Activated B cell treated with CpG ODN at 0.5 μM for 24 hours (primary cell): Measurements from ENCODE around the gene ESPNL. TPM values are rescaled to one million over a fixed set of nuclear protein-coding genes. Genes with fewer than 3 reads are reported as not detected.

Experiments used
- ATAC-seq: fragments of 200-7000 bp; cut with Tn5 transposase; one replicate; pipeline ENCODE4 v1.10.0; 2021; ENCODE audit warnings: low read depth, mild to moderate bottlenecking, moderate library complexity
- CTCF ChIA-PET: fragments of 350-600 bp; sonication (Branson Sonifier 250); formaldehyde crosslinking; loops from one replicate; lab custom pipeline; 2021; ENCODE audit warnings: antibody characterized with exemption; lab: Charles Lee
- POLR2A ChIA-PET: fragments of 350-600 bp; sonication (Branson Sonifier 250); formaldehyde crosslinking; loops from one replicate; lab custom pipeline; 2021; ENCODE audit warnings: antibody characterized with exemption; lab: Charles Lee
- DNase-seq: peaks from one replicate; pipeline ENCODE4 v3.0.0; 2022
- H3K27ac Mint-ChIP-seq: one replicate; pipeline ENCODE4 v1.8.0; 2020; ENCODE audit warnings: mixed read lengths
- H3K27me3 Mint-ChIP-seq: one replicate; pipeline ENCODE4 v1.8.0; 2021; ENCODE audit warnings: mixed read lengths
- H3K36me3 Mint-ChIP-seq: one replicate; pipeline ENCODE4 v1.8.0; 2021; ENCODE audit warnings: low read depth, mixed read lengths
- H3K4me1 Mint-ChIP-seq: one replicate; pipeline ENCODE4 v1.8.0; 2021; ENCODE audit warnings: mixed read lengths
- H3K4me3 Mint-ChIP-seq: one replicate; pipeline ENCODE4 v1.8.0; 2020; ENCODE audit warnings: mild to moderate bottlenecking, mixed read lengths
- H3K9me3 Mint-ChIP-seq: one replicate; pipeline ENCODE4 v1.8.0; 2020; ENCODE audit warnings: mixed read lengths
- intact Hi-C: fragments of 100-400 bp; cut with micrococcal nuclease; formaldehyde crosslinking; loops from one replicate; pipeline ENCODE4 v1.15.1; 2024
- total RNA-seq: library from RNA; stranded (reverse); gene quantifications from 2 replicates; pipeline ENCODE4 v1.2.3, GENCODE V29; 2022
- TF ChIP-seq, protein P1 (sequence below): fragments of 200-600 bp; IDR thresholded peaks from one replicate; pipeline ENCODE4 v1.8.0; 2022; ENCODE audit warnings: antibody characterized with exemption, mild to moderate bottlenecking

ESPNL gene
- total RNA-seq, 1 donor from 2014 or later: 0.42 TPM

DNA sequence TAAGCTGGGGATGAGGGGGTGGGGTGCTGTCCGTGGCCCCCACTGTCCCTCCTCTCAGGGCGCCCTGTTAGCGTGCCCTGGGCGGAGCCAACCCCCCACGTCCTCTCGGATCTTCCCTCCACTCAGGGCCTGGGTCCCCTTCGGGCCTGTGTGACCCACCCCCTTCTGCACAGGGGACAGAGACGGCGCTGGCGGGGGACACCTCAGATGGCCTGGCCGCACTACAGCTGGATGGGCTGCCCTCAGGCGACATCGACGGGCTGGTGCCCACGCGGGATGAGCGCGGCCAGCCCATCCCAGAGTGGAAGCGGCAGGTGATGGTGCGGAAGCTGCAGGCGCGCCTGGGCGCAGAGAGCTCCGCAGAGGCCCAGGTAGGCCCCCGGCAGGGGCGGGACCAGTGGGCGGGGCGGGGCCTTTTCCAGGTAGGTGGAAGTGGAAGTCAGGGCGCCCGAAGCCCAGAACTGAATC, 28.4 kb downstream of the ESPNL start:
- no peaks in the 10 kb centered on the region for H3K36me3 Mint-ChIP-seq
- H3K27me3 Mint-ChIP-seq: no peaks in the 10 kb centered on the region
- TF ChIP-seq, protein P1, sequence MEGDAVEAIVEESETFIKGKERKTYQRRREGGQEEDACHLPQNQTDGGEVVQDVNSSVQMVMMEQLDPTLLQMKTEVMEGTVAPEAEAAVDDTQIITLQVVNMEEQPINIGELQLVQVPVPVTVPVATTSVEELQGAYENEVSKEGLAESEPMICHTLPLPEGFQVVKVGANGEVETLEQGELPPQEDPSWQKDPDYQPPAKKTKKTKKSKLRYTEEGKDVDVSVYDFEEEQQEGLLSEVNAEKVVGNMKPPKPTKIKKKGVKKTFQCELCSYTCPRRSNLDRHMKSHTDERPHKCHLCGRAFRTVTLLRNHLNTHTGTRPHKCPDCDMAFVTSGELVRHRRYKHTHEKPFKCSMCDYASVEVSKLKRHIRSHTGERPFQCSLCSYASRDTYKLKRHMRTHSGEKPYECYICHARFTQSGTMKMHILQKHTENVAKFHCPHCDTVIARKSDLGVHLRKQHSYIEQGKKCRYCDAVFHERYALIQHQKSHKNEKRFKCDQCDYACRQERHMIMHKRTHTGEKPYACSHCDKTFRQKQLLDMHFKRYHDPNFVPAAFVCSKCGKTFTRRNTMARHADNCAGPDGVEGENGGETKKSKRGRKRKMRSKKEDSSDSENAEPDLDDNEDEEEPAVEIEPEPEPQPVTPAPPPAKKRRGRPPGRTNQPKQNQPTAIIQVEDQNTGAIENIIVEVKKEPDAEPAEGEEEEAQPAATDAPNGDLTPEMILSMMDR: no peak
- ChIA-PET POLR2A (no interaction called here), CTCF (no interaction called here)
- no peak overlapping the region for H3K27ac Mint-ChIP-seq
- no peak for ATAC-seq
- no peak overlapping the region for H3K4me3 Mint-ChIP-seq
- H3K9me3 Mint-ChIP-seq: no peaks in the 10 kb centered on the region
- H3K4me1 Mint-ChIP-seq: no peaks in the 10 kb centered on the region
- no peak for DNase-seq
- intact Hi-C loops: no loop called here

DNA sequence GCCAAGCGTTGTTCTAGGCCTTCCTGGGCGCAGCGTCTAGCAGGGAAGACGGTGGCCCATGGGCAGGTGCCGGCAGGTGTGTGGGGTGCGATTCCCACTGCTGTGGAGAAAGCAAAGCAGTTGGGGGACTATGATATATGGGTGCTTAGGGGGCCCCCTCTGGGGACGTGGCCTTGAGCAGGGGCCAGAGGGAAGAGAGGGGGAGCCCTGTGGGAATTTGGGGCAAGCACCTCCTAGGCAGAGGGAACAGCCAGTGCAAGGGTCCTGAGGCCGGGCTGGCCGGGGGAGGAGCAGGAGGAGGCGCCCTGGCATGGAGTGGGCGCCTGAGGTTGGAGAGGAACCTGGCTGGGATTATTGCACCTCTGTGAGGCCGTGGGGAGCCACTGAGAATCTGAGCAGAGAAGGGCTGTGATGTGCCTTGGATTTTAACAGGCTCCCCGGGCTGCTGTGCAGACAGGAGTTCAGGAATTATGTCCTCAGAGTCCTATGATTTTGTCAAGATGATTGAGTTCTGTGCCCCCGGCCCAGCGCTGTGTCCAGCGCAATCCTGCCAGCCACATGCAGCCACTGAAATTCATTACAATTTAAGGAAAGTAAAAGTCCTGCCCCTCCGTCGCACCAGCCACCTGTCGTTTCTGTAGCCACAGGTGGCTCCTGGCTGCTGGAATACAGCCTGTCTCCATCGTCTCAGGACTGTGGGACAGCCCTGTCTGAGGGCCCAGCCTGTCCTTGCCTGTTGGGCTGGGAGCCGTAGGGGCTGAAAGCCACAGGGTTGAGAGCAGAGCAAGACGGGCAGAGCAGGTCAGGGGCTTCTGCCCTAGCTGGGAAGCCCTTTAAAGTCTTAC, 29.2 kb downstream of the ESPNL start:
- ChIA-PET POLR2A (no interaction called here), CTCF (no interaction called here)
- H3K27me3 Mint-ChIP-seq: no peaks in the 10 kb centered on the region
- no peak for DNase-seq
- H3K4me3 Mint-ChIP-seq: no peak overlapping the region
- no peak for ATAC-seq
- H3K9me3 Mint-ChIP-seq: no peaks in the 10 kb centered on the region
- H3K4me1 Mint-ChIP-seq: no peaks in the 10 kb centered on the region
- H3K36me3 Mint-ChIP-seq: no peaks in the 10 kb centered on the region
- H3K27ac Mint-ChIP-seq: no peak overlapping the region
- TF ChIP-seq, protein P1: no peak
- intact Hi-C loops: no loop called here

DNA sequence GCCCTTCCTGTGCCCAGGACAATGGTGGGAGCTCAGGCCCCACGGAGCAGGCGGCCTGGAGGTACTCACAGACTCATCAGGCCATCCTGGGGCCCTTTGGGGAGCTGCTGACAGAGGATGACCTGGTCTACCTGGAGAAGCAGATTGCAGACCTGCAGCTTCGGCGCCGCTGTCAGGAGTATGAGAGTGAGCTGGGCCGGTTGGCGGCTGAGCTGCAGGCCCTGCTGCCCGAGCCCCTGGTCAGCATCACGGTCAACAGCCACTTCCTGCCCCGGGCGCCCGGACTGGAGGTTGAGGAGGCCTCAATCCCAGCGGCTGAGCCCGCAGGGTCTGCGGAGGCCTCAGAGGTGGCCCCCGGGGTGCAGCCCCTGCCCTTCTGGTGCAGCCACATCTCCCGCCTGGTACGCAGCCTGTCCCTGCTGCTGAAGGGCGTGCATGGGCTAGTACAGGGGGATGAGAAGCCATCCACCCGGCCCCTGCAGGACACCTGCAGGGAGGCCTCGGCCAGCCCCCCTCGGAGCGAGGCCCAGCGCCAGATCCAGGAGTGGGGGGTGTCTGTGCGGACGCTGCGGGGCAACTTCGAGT, 30.1 kb downstream of the ESPNL start:
- CTCF ChIA-PET: no interaction called here
- Mint-ChIP-seq H3K36me3 (no peaks in the 10 kb centered on the region), H3K27me3 (no peaks in the 10 kb centered on the region), H3K9me3 (no peaks in the 10 kb centered on the region), H3K4me3 (no peak overlapping the region), H3K4me1 (no peaks in the 10 kb centered on the region), H3K27ac (no peak overlapping the region)
- DNase-seq (no peak), ATAC-seq (no peak)
- TF ChIP-seq, protein P1: no peak
- intact Hi-C loops: no loop called here
- POLR2A ChIA-PET: no interaction called here

DNA sequence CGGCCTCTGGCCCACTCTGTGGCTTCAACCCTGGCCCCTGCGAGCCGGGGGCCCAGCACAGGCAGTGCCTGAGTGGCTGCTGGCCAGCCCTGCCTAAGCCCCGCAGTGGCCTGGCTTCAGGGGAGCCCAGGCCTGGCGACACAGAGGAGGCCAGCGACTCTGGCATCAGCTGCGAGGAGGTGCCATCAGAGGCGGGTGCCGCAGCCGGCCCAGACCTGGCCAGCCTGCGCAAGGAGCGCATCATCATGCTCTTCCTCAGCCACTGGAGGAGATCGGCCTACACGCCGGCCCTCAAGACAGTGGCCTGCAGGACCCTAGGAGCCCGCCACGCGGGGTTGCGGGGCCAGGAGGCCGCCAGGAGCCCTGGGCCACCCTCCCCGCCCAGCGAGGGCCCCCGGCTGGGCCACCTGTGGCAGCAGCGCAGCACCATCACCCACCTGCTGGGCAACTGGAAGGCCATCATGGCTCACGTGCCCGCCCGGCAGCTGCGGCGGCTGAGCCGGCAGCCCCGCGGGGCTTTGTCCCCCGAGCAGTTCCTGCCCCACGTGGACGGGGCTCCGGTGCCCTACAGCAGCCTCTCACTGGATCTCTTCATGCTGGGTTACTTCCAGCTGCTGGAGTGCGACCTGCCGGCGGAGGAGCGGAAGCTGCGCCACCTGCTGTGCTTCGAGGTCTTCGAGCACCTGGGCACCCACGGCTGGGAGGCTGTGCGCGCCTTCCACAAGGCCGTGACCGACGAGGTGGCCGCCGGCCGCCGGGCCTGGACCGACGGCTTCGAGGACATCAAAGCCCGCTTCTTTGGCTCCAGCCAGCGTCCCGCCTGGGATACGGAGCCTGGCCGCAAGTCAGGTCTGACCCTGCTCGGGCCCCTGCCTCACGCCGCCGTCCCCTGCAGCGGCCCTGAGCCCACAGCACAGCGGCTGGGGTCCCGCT, 30.8 kb downstream of the ESPNL start:
- POLR2A ChIA-PET: no interaction called here
- intact Hi-C loops: no loop called here
- ATAC-seq: no peak
- Mint-ChIP-seq H3K4me1 (no peaks in the 10 kb centered on the region), H3K4me3 (no peak overlapping the region), H3K9me3 (no peaks in the 10 kb centered on the region), H3K27ac (no peak overlapping the region), H3K27me3 (no peaks in the 10 kb centered on the region), H3K36me3 (no peaks in the 10 kb centered on the region)
- CTCF ChIA-PET: no interaction called here
- no peak for DNase-seq
- TF ChIP-seq, protein P1: no peak
